Suprapubic skin (tissue), 3 donors: ENCODE measurements around the gene NKX6-1.

Experiments used
- POLR2AphosphoS5 ChIP-seq, 3 donors: sonication (generic); formaldehyde crosslinking; IDR thresholded peaks; one replicate each; pipeline ENCODE4 v1.6.1; 2017; ENCODE audit warnings: antibody characterized with exemption in 3 of 3
- TF ChIP-seq, protein P1 (sequence below), 2 donors: fragments of 200-600 bp in 1 of 2; fragments of 450-650 bp in 1 of 2; sonication (generic) in 1 of 2; IDR thresholded peaks; one replicate each; pipeline ENCODE4 v1.5.1; 2016 to 2019; ENCODE audit warnings: antibody characterized with exemption in 2 of 2, mild to moderate bottlenecking in 1 of 2, moderate library complexity in 1 of 2

DNA sequence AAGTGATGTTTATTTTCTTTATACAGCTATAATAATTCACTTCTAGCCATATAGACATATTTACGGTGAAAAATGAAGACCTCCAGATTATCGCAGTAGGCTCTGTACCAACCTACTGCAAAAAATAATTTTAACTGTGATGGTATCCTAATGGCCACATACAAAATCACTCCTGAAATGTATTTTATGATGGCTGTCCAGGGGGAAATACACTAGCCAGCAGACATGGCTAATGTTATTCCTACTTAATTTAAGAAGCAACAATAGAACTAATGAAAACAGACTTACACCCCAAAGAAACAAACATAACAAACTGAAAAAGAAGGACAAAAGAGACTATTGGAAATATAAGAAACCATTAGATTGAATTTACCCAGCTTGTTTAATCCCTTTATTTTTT lies 4.6 kb downstream of the NKX6-1 start:
- TF ChIP-seq, protein P1, sequence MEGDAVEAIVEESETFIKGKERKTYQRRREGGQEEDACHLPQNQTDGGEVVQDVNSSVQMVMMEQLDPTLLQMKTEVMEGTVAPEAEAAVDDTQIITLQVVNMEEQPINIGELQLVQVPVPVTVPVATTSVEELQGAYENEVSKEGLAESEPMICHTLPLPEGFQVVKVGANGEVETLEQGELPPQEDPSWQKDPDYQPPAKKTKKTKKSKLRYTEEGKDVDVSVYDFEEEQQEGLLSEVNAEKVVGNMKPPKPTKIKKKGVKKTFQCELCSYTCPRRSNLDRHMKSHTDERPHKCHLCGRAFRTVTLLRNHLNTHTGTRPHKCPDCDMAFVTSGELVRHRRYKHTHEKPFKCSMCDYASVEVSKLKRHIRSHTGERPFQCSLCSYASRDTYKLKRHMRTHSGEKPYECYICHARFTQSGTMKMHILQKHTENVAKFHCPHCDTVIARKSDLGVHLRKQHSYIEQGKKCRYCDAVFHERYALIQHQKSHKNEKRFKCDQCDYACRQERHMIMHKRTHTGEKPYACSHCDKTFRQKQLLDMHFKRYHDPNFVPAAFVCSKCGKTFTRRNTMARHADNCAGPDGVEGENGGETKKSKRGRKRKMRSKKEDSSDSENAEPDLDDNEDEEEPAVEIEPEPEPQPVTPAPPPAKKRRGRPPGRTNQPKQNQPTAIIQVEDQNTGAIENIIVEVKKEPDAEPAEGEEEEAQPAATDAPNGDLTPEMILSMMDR (IDR thresholded peaks at IDR 0.05) = no peak
- no peak for TF ChIP-seq POLR2AphosphoS5 (IDR thresholded peaks at IDR 0.05)
